ENCODE results near the gene CARM1. TPM values are rescaled to one million over a fixed set of nuclear protein-coding genes. Genes with fewer than 3 reads are reported as not detected.
"Not testable (repeated sequence)": the region's sequence is repeated elsewhere in the genome, so short reads cannot be mapped to it uniquely, and the experiment has no call there.

CARM1 gene
- total RNA-seq, 1 donor from 2014 or later, result 9.2 TPM

- FAIRE-seq (no peak), DNase-seq (ENCODE audit: low read depth) (peak; percentile 57)
- Histone ChIP-seq H3K27me3 (ENCODE audit: control insufficient read depth, insufficient read depth, low read length) (no peaks in the 10 kb centered on the region), H3K36me3 (ENCODE audit: control insufficient read depth, insufficient read depth, low read length) (no peaks in the 10 kb centered on the region), H3K4me3 (ENCODE audit: low read depth, low read length) (no peak overlapping the region)
- TF ChIP-seq, protein P1, sequence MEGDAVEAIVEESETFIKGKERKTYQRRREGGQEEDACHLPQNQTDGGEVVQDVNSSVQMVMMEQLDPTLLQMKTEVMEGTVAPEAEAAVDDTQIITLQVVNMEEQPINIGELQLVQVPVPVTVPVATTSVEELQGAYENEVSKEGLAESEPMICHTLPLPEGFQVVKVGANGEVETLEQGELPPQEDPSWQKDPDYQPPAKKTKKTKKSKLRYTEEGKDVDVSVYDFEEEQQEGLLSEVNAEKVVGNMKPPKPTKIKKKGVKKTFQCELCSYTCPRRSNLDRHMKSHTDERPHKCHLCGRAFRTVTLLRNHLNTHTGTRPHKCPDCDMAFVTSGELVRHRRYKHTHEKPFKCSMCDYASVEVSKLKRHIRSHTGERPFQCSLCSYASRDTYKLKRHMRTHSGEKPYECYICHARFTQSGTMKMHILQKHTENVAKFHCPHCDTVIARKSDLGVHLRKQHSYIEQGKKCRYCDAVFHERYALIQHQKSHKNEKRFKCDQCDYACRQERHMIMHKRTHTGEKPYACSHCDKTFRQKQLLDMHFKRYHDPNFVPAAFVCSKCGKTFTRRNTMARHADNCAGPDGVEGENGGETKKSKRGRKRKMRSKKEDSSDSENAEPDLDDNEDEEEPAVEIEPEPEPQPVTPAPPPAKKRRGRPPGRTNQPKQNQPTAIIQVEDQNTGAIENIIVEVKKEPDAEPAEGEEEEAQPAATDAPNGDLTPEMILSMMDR (IDR thresholded peaks at IDR 0.05; ENCODE audit: insufficient read depth, low read length, severe bottlenecking), result no peak
Observed at GRCh38 chr19:10852098-10852800, 19.1 kb upstream of the CARM1 start.

DNA sequence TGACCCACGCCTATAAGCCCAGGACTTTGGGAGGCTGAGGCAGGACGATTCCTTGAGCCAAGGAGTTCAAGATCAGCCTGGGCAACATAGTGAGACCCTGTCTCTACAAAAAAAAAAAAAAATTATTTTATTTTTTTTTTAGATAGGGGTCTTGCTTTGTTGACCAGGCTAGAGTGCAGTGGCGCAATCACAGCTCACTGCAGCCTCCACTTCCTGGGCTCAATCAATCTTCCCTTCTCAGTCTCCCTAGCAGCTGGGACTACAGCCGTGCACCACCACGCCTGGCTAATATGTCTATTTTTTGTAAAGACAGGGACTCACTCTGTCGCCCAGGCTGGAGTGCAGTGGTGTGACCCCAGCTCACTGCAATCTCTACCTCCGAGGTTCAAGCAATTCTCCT, 18.4 kb upstream of the CARM1 start:
- H3K27me3 ChIP-seq (ENCODE audit: control insufficient read depth, insufficient read depth, low read length), result no peaks in the 10 kb centered on the region
- H3K4me3 ChIP-seq (ENCODE audit: low read depth, low read length), result no peak overlapping the region
- no peak for FAIRE-seq
- TF ChIP-seq, protein P1 (IDR thresholded peaks at IDR 0.05; ENCODE audit: insufficient read depth, low read length, severe bottlenecking), result no peak
- H3K36me3 ChIP-seq (ENCODE audit: control insufficient read depth, insufficient read depth, low read length), result no peaks in the 10 kb centered on the region
- DNase-seq (ENCODE audit: low read depth), result no peak

DNA sequence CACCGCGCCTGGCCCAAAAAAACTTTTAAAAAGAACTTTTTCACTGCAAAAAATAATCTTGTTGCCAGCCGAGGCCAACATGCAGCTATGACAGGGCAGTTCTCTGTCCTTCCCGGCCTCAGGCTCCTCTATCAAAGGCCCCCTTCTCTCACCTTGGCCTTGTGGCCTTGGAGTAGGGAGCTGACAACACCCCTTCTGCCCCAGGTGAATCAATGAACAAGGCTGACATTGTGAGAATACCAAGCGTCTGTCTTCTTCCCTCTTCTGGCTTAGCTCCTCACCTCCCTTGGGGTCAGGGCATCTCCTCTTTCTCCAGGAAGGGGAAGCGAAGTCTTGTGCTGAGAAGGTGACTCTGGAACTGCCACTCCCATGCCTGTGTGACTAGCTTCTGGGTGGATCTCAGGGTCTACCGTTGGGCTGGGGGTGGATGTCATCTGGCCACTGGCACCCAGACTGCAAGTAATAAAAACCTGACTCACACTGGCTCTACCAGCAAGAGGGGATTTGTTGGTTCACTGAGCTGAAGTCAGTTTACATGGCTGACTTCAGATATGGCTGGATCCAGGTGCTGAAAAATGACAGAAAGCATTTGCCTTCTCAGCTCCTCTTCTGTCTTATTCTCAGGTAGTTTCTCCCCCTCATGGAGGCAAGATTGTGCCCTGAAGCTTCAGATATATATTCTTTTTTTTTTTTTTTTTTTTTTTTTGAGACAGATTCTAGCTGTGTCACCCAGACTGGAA, 16.8 kb upstream of the CARM1 start:
- Histone ChIP-seq H3K4me3 (ENCODE audit: low read depth, low read length) (no peak overlapping the region), H3K27me3 (ENCODE audit: control insufficient read depth, insufficient read depth, low read length) (no peaks in the 10 kb centered on the region), H3K36me3 (ENCODE audit: control insufficient read depth, insufficient read depth, low read length) (no peaks in the 10 kb centered on the region)
- FAIRE-seq, result no peak
- TF ChIP-seq, protein P1 (IDR thresholded peaks at IDR 0.05; ENCODE audit: insufficient read depth, low read length, severe bottlenecking), result no peak
- no peak for DNase-seq (ENCODE audit: low read depth)

DNA sequence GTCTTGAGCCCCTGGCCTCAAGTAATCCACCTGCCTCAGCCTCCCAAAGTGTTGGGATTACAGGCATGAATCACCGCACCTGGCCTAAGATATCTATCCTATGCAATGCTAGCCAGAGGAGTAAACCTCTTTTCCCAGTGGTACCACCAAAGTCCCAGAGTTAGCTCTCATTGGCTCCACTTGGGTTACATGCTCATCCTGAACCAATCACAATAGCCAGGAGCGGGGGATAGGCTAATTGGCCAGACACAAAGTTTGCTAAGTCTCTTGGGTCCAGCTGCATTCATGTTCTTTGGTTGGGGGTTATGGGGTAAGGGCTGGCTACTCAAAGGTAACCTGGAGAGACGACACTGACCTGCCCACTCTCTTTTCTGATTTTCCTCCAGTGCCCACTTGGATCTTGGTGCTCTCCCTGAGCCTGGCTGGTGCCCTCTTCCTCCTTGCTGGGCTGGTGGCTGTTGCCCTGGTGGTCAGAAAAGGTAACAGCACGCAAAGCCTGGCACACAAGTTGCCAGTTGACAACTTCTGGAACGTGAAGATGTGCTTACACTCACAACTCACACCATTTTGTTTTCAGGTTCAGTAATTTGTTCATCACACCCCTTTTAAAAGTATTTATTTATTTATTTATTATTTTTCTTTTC, 15.4 kb upstream of the CARM1 start:
- FAIRE-seq, result no peak
- H3K36me3 ChIP-seq (ENCODE audit: control insufficient read depth, insufficient read depth, low read length), result no peaks in the 10 kb centered on the region
- H3K4me3 ChIP-seq (ENCODE audit: low read depth, low read length), result no peak overlapping the region
- H3K27me3 ChIP-seq (ENCODE audit: control insufficient read depth, insufficient read depth, low read length), result no peaks in the 10 kb centered on the region
- TF ChIP-seq, protein P1 (IDR thresholded peaks at IDR 0.05; ENCODE audit: insufficient read depth, low read length, severe bottlenecking), result peak; percentile 62
- peak; percentile 25 for DNase-seq (ENCODE audit: low read depth)

- H3K4me3 ChIP-seq (ENCODE audit: low read depth, low read length); DNase-seq (ENCODE audit: low read depth); H3K36me3 ChIP-seq (ENCODE audit: control insufficient read depth, insufficient read depth, low read length); H3K27me3 ChIP-seq (ENCODE audit: control insufficient read depth, insufficient read depth, low read length); FAIRE-seq: not testable (repeated sequence)
Observed at GRCh38 chr19:10856899-10857298, 14.5 kb upstream of the CARM1 start.

DNA sequence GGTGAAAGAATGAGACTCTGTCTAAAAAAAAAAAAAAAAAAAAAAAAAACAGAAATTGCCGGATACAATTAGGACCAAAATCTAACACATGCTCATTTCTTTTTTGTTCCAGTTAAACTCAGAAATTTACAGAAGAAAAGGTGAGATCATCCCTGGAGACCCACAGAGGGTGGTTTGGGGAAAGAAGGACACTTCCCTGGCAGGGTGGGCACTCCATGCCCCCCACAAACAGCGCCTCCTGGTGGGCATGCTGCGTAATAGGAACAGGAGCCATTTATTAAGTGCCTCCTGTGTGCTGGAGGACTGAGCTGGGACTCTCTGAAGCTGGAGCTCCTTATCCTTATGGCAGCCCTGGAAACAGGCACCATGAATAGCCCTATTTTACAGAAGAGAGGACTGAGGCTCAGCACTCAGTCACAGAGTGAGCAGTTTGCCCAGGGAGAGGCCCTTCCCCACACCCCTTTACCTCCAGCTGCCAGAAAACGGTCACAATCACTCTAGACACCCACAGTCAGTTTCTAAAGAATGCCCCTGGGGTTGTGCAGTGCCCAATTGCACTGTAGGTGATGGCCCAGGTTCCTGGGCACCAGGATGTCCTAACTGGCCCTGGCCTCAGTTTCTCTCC, 13.0 kb upstream of the CARM1 start:
- Histone ChIP-seq H3K27me3 (ENCODE audit: control insufficient read depth, insufficient read depth, low read length) (no peaks in the 10 kb centered on the region), H3K36me3 (ENCODE audit: control insufficient read depth, insufficient read depth, low read length) (no peaks in the 10 kb centered on the region), H3K4me3 (ENCODE audit: low read depth, low read length) (no peak overlapping the region)
- TF ChIP-seq, protein P1 (IDR thresholded peaks at IDR 0.05; ENCODE audit: insufficient read depth, low read length, severe bottlenecking), result peak; percentile 74
- FAIRE-seq, result no peak
- no peak for DNase-seq (ENCODE audit: low read depth)

Measured in bronchial epithelial cell (primary cell).